GM21447 (cell line): ENCODE data around the gene ASMTL.

ENCODE experiments used
- ATAC-seq: cut with Tn5 transposase; IDR thresholded peaks from one replicate; pipeline ENCODE4 v1.9.1; 2021; ENCODE audit not compliant: unreplicated experiment

Gene ASMTL

GRCh38 chrX:1355131-1356046 is 97.3 kb downstream of the ASMTL start:
- ATAC-seq = no peak

GRCh38 chrX:1354036-1355019 is 98.4 kb downstream of the ASMTL start:
- no peak for ATAC-seq
